Naive thymus-derived CD8-positive, alpha-beta T cell (primary cell): ENCODE data around the gene ADAMTSL4. TPM values are rescaled to one million over a fixed set of nuclear protein-coding genes. Genes with fewer than 3 reads are reported as not detected.

Experiments used
- ATAC-seq, 2 donors: fragments of 150-1000 bp; cut with Tn5 transposase in 1 of 2; sonication (Bioruptor Pico), chemical (Tn5 transposase) in 1 of 2; 1 replicate in 1 of 2; 2 replicates in 1 of 2; pipeline ENCODE4 v1.10.0; 2021; ENCODE audit warnings: mild to moderate bottlenecking in 2 of 2, moderate library complexity in 2 of 2
- POLR2A ChIA-PET: fragments of 350-600 bp; sonication (Branson Sonifier 250); formaldehyde crosslinking; loops from one replicate; lab custom pipeline; 2021; ENCODE audit warnings: antibody characterized with exemption; lab: Charles Lee
- DNase-seq, 10 donors: peaks; one replicate each; pipeline versions ENCODE4 v3.0.0 to v3.0.0-alpha.2; 2020 to 2022
- H3K27ac Mint-ChIP-seq, 10 donors: one replicate each; pipeline ENCODE4 v1.8.0; 2020 to 2022; ENCODE audit warnings: mild to moderate bottlenecking in 10 of 10, mixed read lengths in 10 of 10, moderate library complexity in 4 of 10, inconsistent platforms in 1 of 10
- H3K27me3 Mint-ChIP-seq, 5 donors: one replicate each; pipeline ENCODE4 v1.8.0; 2021 to 2022; ENCODE audit warnings: mixed read lengths in 5 of 5
- H3K36me3 Mint-ChIP-seq, 3 donors: one replicate each; pipeline ENCODE4 v1.8.0; 2020 to 2022; ENCODE audit warnings: mixed read lengths in 3 of 3, mild to moderate bottlenecking in 2 of 3, inconsistent platforms in 1 of 3
- H3K4me1 Mint-ChIP-seq, 4 donors: one replicate each; pipeline ENCODE4 v1.8.0; 2021 to 2022; ENCODE audit warnings: mixed read lengths in 4 of 4
- H3K4me3 Mint-ChIP-seq, 10 donors: one replicate each; pipeline ENCODE4 v1.8.0; 2020 to 2022; ENCODE audit warnings: mild to moderate bottlenecking in 10 of 10, mixed read lengths in 10 of 10, moderate library complexity in 6 of 10, inconsistent platforms in 1 of 10
- H3K9me3 Mint-ChIP-seq, 9 donors: one replicate each; pipeline ENCODE4 v1.8.0; 2020 to 2022; ENCODE audit warnings: mixed read lengths in 9 of 9, mild to moderate bottlenecking in 3 of 9, inconsistent platforms in 1 of 9, moderate library complexity in 1 of 9
- polyA plus RNA-seq, 3 donors: library from polyadenylated mRNA; unstranded; fragments of 300-500 nt; fragmentation: Illumina TruSeq; gene quantifications; one replicate each; pipeline ENCODE4 v1.2.3, GENCODE V29; 2021
- total RNA-seq, 8 experiments: library from RNA in 2 of 8; stranded (reverse) in 2 of 8; gene quantifications; one replicate each; pipeline ENCODE4 v1.2.3 and lab custom pipeline; 2021 to 2026

The ADAMTSL4 gene
- total RNA-seq (under 1 TPM; 0.16 to 0.29 TPM), polyA plus RNA-seq (under 1 TPM in 1 of 3 donors, not detected in 2; 0.32 TPM), total RNA-seq (lab: John Stamatoyannopoulos, UW) (0 reads per million in 6 experiments)

- no peaks in the 10 kb centered on the region for H3K9me3 Mint-ChIP-seq
- peak within 1 kb of the TSS in 5 of 10 donors; percentile 18 to 81 (median 59) for H3K27ac Mint-ChIP-seq
- POLR2A ChIA-PET, result interaction anchor here (0.6 to 5.5 kb wide), 3 partner anchors 9 to 19 kb away, joined by 4 to 28 read pairs (median 5); no protein-coding TSS in a partner anchor
- peak; percentile 81 to 83 for ATAC-seq
- DNase-seq, result peak in 2 of 10 donors; percentile 38 to 45
- H3K4me3 Mint-ChIP-seq, result peak within 1 kb of the TSS; percentile 71 to 89 (median 82)
- peaks cover 13 to 41% (median 17%) of the 10 kb centered on the region in 5 donors for H3K27me3 Mint-ChIP-seq
- no peaks in the 10 kb centered on the region for H3K36me3 Mint-ChIP-seq
- peaks cover 7 to 30% (median 24%) of the 10 kb centered on the region in 4 donors for H3K4me1 Mint-ChIP-seq
These were observed at the start of gene ADAMTSL4 for GRCh38 chr1:150548632-150549495. TSS of gene ADAMTSL4 (plus strand) at chr1:150549408. CDS start at chr1:150552289, 2,881 bp downstream.

- no peaks in the 10 kb centered on the region for H3K9me3 Mint-ChIP-seq
- peaks cover 0 to 4% (median 2%) of the 10 kb centered on the region in 4 donors for H3K4me1 Mint-ChIP-seq
- no peak overlapping the region for H3K27ac Mint-ChIP-seq
- H3K36me3 Mint-ChIP-seq, result peaks cover 0 to 60% (median 15%) of the 10 kb centered on the region in 3 donors
- ATAC-seq, result no peak
- DNase-seq, result no peak
- no peaks in the 10 kb centered on the region for H3K27me3 Mint-ChIP-seq
- H3K4me3 Mint-ChIP-seq, result no peak overlapping the region
- POLR2A ChIA-PET, result interaction anchor here (1.7 kb wide), 1 partner anchor 11 kb away, joined by 7 read pairs; no protein-coding TSS in a partner anchor
These were observed 43.8 kb upstream of the ADAMTSL4 start for GRCh38 chr1:150505431-150505830.

GRCh38 chr1:150507912-150508864, 41.0 kb upstream of the ADAMTSL4 start, which contains the start of gene ECM1:
TSS of gene ECM1 (plus strand) at chr1:150508109. CDS start at chr1:150508210, 101 bp downstream.
- Mint-ChIP-seq H3K4me3 (no peak within 1 kb of the TSS), H3K9me3 (no peaks in the 10 kb centered on the region), H3K36me3 (peaks cover 0 to 42% (median 14%) of the 10 kb centered on the region in 3 donors), H3K4me1 (peaks cover 0 to 2% (median under 1%) of the 10 kb centered on the region in 4 donors), H3K27me3 (no peaks in the 10 kb centered on the region), H3K27ac (peak within 1 kb of the TSS in 3 of 10 donors; percentile 1 to 43 (median 39))
- DNase-seq (no peak), ATAC-seq (no peak)
- POLR2A ChIA-PET, result no interaction called here

- DNase-seq (no peak), ATAC-seq (no peak)
- H3K9me3 Mint-ChIP-seq, result no peaks in the 10 kb centered on the region
- no peak overlapping the region for H3K4me3 Mint-ChIP-seq
- H3K36me3 Mint-ChIP-seq, result peaks cover 0 to 36% (median 14%) of the 10 kb centered on the region in 3 donors
- H3K27me3 Mint-ChIP-seq, result no peaks in the 10 kb centered on the region
- peak overlapping the region in 1 of 10 donors; percentile 43 for H3K27ac Mint-ChIP-seq
- H3K4me1 Mint-ChIP-seq, result peaks cover 0 to 2% (median under 1%) of the 10 kb centered on the region in 4 donors
- POLR2A ChIA-PET, result no interaction called here
These were observed 40.2 kb upstream of the ADAMTSL4 start for GRCh38 chr1:150508982-150509381.

GRCh38 chr1:150511551-150511950, 37.7 kb upstream of the ADAMTSL4 start:
- ATAC-seq (no peak), DNase-seq (no peak)
- Mint-ChIP-seq H3K27me3 (no peaks in the 10 kb centered on the region), H3K27ac (peak overlapping the region in 1 of 10 donors; percentile 32), H3K4me1 (peaks cover 10 to 16% (median 14%) of the 10 kb centered on the region in 4 donors), H3K36me3 (peaks cover 0 to 11% (median 7%) of the 10 kb centered on the region in 3 donors), H3K4me3 (peak overlapping the region in 1 of 10 donors; percentile 18), H3K9me3 (no peaks in the 10 kb centered on the region)
- POLR2A ChIA-PET, result no interaction called here

GRCh38 chr1:150511985-150512660, 37.1 kb upstream of the ADAMTSL4 start:
- DNase-seq (no peak), ATAC-seq (no peak)
- peaks cover 10 to 19% (median 18%) of the 10 kb centered on the region in 4 donors for H3K4me1 Mint-ChIP-seq
- POLR2A ChIA-PET, result no interaction called here
- peak overlapping the region in 1 of 10 donors; percentile 18 for H3K4me3 Mint-ChIP-seq
- peak overlapping the region in 2 of 10 donors; percentile 29 to 32 for H3K27ac Mint-ChIP-seq
- no peaks in the 10 kb centered on the region for H3K9me3 Mint-ChIP-seq
- peaks cover 0 to 5% (median 2%) of the 10 kb centered on the region in 3 donors for H3K36me3 Mint-ChIP-seq
- no peaks in the 10 kb centered on the region for H3K27me3 Mint-ChIP-seq

GRCh38 chr1:150512846-150513245, 36.4 kb upstream of the ADAMTSL4 start:
- Mint-ChIP-seq H3K9me3 (no peaks in the 10 kb centered on the region), H3K36me3 (peaks cover 0 to 2% (median 1%) of the 10 kb centered on the region in 3 donors), H3K27me3 (no peaks in the 10 kb centered on the region), H3K4me3 (no peak overlapping the region), H3K27ac (no peak overlapping the region), H3K4me1 (peaks cover 12 to 24% (median 19%) of the 10 kb centered on the region in 4 donors)
- no peak for ATAC-seq
- POLR2A ChIA-PET, result interaction anchor here (0.6 kb wide), 1 partner anchor 9 kb away, joined by 3 read pairs; no protein-coding TSS in a partner anchor
- no peak for DNase-seq

GRCh38 chr1:150513351-150513791, 35.8 kb upstream of the ADAMTSL4 start:
- POLR2A ChIA-PET, result interaction anchor here (0.6 kb wide), 1 partner anchor 9 kb away, joined by 3 read pairs; no protein-coding TSS in a partner anchor
- peak overlapping the region in 3 of 10 donors; percentile 5 to 82 (median 50) for H3K4me3 Mint-ChIP-seq
- H3K9me3 Mint-ChIP-seq, result no peaks in the 10 kb centered on the region
- peaks cover 0 to 2% (median 0%) of the 10 kb centered on the region in 3 donors for H3K36me3 Mint-ChIP-seq
- peak overlapping the region in 1 of 10 donors; percentile 29 for H3K27ac Mint-ChIP-seq
- no peaks in the 10 kb centered on the region for H3K27me3 Mint-ChIP-seq
- DNase-seq (no peak), ATAC-seq (no peak)
- H3K4me1 Mint-ChIP-seq, result peaks cover 12 to 24% (median 19%) of the 10 kb centered on the region in 4 donors

GRCh38 chr1:150514260-150514659, 34.9 kb upstream of the ADAMTSL4 start:
- Mint-ChIP-seq H3K36me3 (peaks cover 0 to 2% (median 0%) of the 10 kb centered on the region in 3 donors), H3K27me3 (no peaks in the 10 kb centered on the region), H3K9me3 (no peaks in the 10 kb centered on the region), H3K4me3 (peak overlapping the region; percentile 82 to 94 (median 92)), H3K4me1 (peaks cover 12 to 24% (median 19%) of the 10 kb centered on the region in 4 donors), H3K27ac (peak overlapping the region in 4 of 10 donors; percentile 59 to 92 (median 80))
- POLR2A ChIA-PET, result interaction anchor here (2.4 kb wide), 1 partner anchor 27 kb away, joined by 11 read pairs; the partner anchor contains the start of gene TARS2
- ATAC-seq (no peak), DNase-seq (no peak)

- H3K4me3 Mint-ChIP-seq, result peak overlapping the region; percentile 89 to 94 (median 93)
- peak overlapping the region in 9 of 10 donors; percentile 51 to 95 (median 87) for H3K27ac Mint-ChIP-seq
- POLR2A ChIA-PET, result interaction anchor here (0.8 to 2.4 kb wide), 8 partner anchors 11 to 298 kb away, joined by 3 to 13 read pairs (median 6); partner anchors contain the start of genes ENSA, MCL1, RPRD2 and TARS2
- no peaks in the 10 kb centered on the region for H3K27me3 Mint-ChIP-seq
- peaks cover 0 to 2% (median 0%) of the 10 kb centered on the region in 3 donors for H3K36me3 Mint-ChIP-seq
- ATAC-seq (no peak), DNase-seq (no peak)
- no peaks in the 10 kb centered on the region for H3K9me3 Mint-ChIP-seq
- peaks cover 12 to 24% (median 19%) of the 10 kb centered on the region in 4 donors for H3K4me1 Mint-ChIP-seq
These were observed 34.3 kb upstream of the ADAMTSL4 start for GRCh38 chr1:150514913-150515327.
